Measurements from ENCODE around the gene SRXN1. TPM values are rescaled to one million over a fixed set of nuclear protein-coding genes. Genes with fewer than 3 reads are reported as not detected.

Gene SRXN1
- total and polyA plus RNA-seq, 2 donors (not counting 3 experiments of a cell fraction or from before 2014, with no cell fraction given), result 19.3 to 24.9 TPM

DNA sequence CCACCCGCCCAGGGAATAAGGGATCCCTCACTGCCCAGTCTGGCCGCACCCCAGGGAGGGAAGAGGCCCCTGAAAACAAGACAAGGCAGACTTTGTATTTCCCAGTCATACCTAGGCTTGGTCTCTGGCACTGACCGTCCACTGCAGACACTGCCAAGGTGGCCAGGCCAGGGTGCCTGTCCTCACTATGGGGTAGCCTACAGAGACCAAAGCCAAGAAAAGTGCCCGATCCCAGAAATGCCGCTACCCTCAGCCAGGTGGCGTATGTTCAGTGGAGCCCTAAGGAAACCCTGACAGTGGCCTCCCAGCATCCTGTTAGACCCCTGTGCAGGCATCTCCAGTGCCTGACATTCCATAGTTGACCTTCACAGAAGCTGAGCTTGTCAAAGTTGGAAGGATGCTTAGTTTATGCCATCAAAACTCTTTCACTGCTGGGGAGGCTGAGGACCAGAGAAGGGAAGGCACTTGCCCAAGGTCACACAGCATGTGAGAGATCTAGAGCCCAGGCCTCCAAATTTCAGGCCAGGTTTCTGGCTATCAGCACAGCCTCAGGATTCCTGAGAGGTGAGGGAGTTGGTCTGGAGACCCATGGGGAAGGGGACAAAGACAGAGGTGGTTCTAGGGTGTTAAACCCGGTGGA, 20.1 kb upstream of the SRXN1 start:
- Histone ChIP-seq H3K36me3 (ENCODE audit: control insufficient read depth in 2 of 2, extremely low read depth in 1 of 2, insufficient read depth in 2 of 2, low read length in 2 of 2) (no peaks in the 10 kb centered on the region), H3K4me3 (replicated peaks in 1 of 3; ENCODE audit: insufficient read depth in 1 of 3, low read depth in 1 of 3, low read length in 3 of 3) (no peak overlapping the region), H3K9me1 (replicated peaks; ENCODE audit: control insufficient read depth, extremely low read depth, insufficient read depth, low read length) (no peaks in the 10 kb centered on the region), H3K9me3 (replicated peaks; ENCODE audit: control insufficient read depth, insufficient read depth, low read length) (no peaks in the 10 kb centered on the region), H2AFZ (ENCODE audit: low read depth, low read length) (no peak overlapping the region), H4K20me1 (replicated peaks; ENCODE audit: control insufficient read depth, extremely low read depth, insufficient read depth, low read length) (no peaks in the 10 kb centered on the region), H3K79me2 (ENCODE audit: control insufficient read depth, insufficient read depth, low read length) (no peaks in the 10 kb centered on the region), H3K4me1 (ENCODE audit: control insufficient read depth, extremely low read depth, insufficient read depth, low read length) (no peaks in the 10 kb centered on the region), H3K27ac (ENCODE audit: insufficient read depth, low read depth, low read length) (no peak overlapping the region), H3K4me2 (ENCODE audit: insufficient read depth, low read length) (no peak overlapping the region), H3K27me3 (ENCODE audit: control insufficient read depth in 2 of 2, insufficient read depth in 2 of 2, low read length in 2 of 2) (peaks cover 40 to 43% of the 10 kb centered on the region in 2 experiments), H3K9ac (replicated peaks; ENCODE audit: extremely low read depth, insufficient read depth, low read length) (no peak overlapping the region)
- dilution Hi-C loops (cut with MboI; ENCODE audit: extremely low pct_ligation_motif_present, low sequenced_read_pairs), result no loop called here
- DNase-seq (ENCODE audit: low read depth, low spot score) (no peak), FAIRE-seq (no peak)
- POLR2A ChIA-PET, result no interaction called here
- TF ChIP-seq EZH2 (IDR thresholded peaks at IDR 0.05; ENCODE audit: borderline replicate concordance, low read depth, low read length, severe bottlenecking) (no peak), MYC (IDR thresholded peaks at IDR 0.05; ENCODE audit: low read depth, low read length) (no peak)
- CTCF ChIA-PET, result interaction anchor here (0.6 kb wide), 1 partner anchor 65 kb away, joined by 3 read pairs; no protein-coding TSS in a partner anchor
- intact Hi-C loops (cut with micrococcal nuclease), result no loop called here
- no TSS peak for BruUV-seq (replicated peaks)

DNA sequence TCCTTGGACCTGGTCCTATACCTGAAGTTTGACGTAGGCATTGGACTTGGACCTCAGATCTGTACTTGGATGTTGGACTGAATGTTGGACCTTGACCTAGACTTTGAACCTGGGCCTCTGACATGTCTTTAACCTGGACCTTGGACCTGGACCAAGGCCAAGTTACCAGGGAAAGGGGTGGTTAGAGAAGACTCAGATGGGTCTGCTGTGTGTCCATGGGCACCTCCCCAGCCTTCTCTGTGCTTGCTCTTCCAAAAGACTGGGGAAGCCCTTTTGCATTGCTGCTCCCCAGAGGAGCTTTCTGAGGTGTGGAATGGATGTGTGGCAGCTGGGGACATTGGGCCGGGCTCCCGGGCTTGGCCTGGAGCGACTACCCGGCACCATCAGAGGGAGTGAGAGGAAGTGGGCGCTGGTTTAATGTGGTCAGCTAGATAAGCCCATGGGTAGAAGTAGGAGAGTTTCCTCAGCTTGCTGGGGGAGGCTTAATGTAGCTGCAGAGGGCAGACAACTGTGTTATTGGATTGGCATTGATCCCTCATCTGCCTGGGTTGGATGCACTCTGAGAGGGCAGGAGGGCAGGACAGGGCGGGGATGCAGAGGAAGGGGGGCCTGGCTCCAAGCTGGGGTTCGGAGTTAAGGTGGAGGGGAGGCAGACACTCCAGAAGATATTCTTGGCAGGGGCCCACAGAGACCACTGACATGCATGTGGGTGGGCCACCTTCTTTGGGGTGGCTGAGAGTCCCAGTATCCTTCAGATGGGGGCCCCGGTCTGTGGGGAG, 18.4 kb upstream of the SRXN1 start:
- TF ChIP-seq FOS (IDR thresholded peaks at IDR 0.05; ENCODE audit: borderline replicate concordance, insufficient read depth, low read length), result no peak
- TF ChIP-seq, protein P1, sequence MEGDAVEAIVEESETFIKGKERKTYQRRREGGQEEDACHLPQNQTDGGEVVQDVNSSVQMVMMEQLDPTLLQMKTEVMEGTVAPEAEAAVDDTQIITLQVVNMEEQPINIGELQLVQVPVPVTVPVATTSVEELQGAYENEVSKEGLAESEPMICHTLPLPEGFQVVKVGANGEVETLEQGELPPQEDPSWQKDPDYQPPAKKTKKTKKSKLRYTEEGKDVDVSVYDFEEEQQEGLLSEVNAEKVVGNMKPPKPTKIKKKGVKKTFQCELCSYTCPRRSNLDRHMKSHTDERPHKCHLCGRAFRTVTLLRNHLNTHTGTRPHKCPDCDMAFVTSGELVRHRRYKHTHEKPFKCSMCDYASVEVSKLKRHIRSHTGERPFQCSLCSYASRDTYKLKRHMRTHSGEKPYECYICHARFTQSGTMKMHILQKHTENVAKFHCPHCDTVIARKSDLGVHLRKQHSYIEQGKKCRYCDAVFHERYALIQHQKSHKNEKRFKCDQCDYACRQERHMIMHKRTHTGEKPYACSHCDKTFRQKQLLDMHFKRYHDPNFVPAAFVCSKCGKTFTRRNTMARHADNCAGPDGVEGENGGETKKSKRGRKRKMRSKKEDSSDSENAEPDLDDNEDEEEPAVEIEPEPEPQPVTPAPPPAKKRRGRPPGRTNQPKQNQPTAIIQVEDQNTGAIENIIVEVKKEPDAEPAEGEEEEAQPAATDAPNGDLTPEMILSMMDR (IDR thresholded peaks at IDR 0.05; ENCODE audit: extremely low read depth in 1 of 2, insufficient read depth in 1 of 2, low read depth in 1 of 2, low read length in 2 of 2), result no peak
- TF ChIP-seq GATA2 (IDR thresholded peaks at IDR 0.05; ENCODE audit: insufficient read depth, insufficient read length, low read depth, low read length), result no peak
- no peak for TF ChIP-seq EZH2 (IDR thresholded peaks at IDR 0.05; ENCODE audit: borderline replicate concordance, low read depth, low read length, severe bottlenecking)
- TF ChIP-seq JUN (IDR thresholded peaks at IDR 0.05; ENCODE audit: borderline replicate concordance, insufficient read depth, insufficient read length, low read depth), result no peak
- no peak for TF ChIP-seq MYC (IDR thresholded peaks at IDR 0.05; ENCODE audit: low read depth, low read length)
- no peak for TF ChIP-seq POLR2AphosphoS5 (IDR thresholded peaks at IDR 0.05; ENCODE audit: insufficient read depth, low read depth, low read length)
- no peak for TF ChIP-seq MAX (IDR thresholded peaks at IDR 0.05; ENCODE audit: insufficient read depth, insufficient read length)
- no peak for TF ChIP-seq POLR2A (IDR thresholded peaks at IDR 0.05; ENCODE audit: low read depth, low read length)
- Histone ChIP-seq H2AFZ (ENCODE audit: low read depth, low read length) (no peak overlapping the region), H3K36me3 (ENCODE audit: control insufficient read depth in 2 of 2, extremely low read depth in 1 of 2, insufficient read depth in 2 of 2, low read length in 2 of 2) (no peaks in the 10 kb centered on the region), H3K4me1 (ENCODE audit: control insufficient read depth, extremely low read depth, insufficient read depth, low read length) (no peaks in the 10 kb centered on the region), H3K79me2 (ENCODE audit: control insufficient read depth, insufficient read depth, low read length) (no peaks in the 10 kb centered on the region), H3K4me3 (replicated peaks in 1 of 3; ENCODE audit: insufficient read depth in 1 of 3, low read depth in 1 of 3, low read length in 3 of 3) (no peak overlapping the region), H3K27ac (ENCODE audit: insufficient read depth, low read depth, low read length) (no peak overlapping the region), H3K27me3 (ENCODE audit: control insufficient read depth in 2 of 2, insufficient read depth in 2 of 2, low read length in 2 of 2) (peaks cover 35 to 42% of the 10 kb centered on the region in 2 experiments), H3K9me1 (replicated peaks; ENCODE audit: control insufficient read depth, extremely low read depth, insufficient read depth, low read length) (no peaks in the 10 kb centered on the region), H3K4me2 (ENCODE audit: insufficient read depth, low read length) (no peak overlapping the region), H3K9ac (replicated peaks; ENCODE audit: extremely low read depth, insufficient read depth, low read length) (no peak overlapping the region), H3K9me3 (replicated peaks; ENCODE audit: control insufficient read depth, insufficient read depth, low read length) (no peaks in the 10 kb centered on the region), H4K20me1 (replicated peaks; ENCODE audit: control insufficient read depth, extremely low read depth, insufficient read depth, low read length) (no peaks in the 10 kb centered on the region)
- CTCF ChIA-PET, result no interaction called here
- BruUV-seq (replicated peaks), result no TSS peak
- dilution Hi-C loops (cut with MboI; ENCODE audit: extremely low pct_ligation_motif_present, low sequenced_read_pairs), result no loop called here
- intact Hi-C loops (cut with micrococcal nuclease), result no loop called here
- DNase-seq (ENCODE audit: low read depth, low spot score), result no peak
- POLR2A ChIA-PET, result no interaction called here
- no peak for FAIRE-seq
